ENCODE measurements around the gene PLCB2. TPM values are rescaled to one million over a fixed set of nuclear protein-coding genes. Genes with fewer than 3 reads are reported as not detected.

PLCB2 gene
- total RNA-seq, 1 donor from 2014 or later: 5.1 TPM

- DNase-seq (ENCODE audit: extremely low read depth, low read depth, low spot score): no peak
Measured at GRCh38 chr15:40252141-40252437, 55.6 kb downstream of the PLCB2 start.

- DNase-seq (ENCODE audit: extremely low read depth, low read depth, low spot score): no peak
Measured at GRCh38 chr15:40251486-40252140, 56.1 kb downstream of the PLCB2 start.

- DNase-seq (ENCODE audit: extremely low read depth, low read depth, low spot score): no peak
Measured at GRCh38 chr15:40250771-40251483, 56.8 kb downstream of the PLCB2 start.

- no peak for DNase-seq (ENCODE audit: extremely low read depth, low read depth, low spot score)
Measured at GRCh38 chr15:40250304-40250656, 57.5 kb downstream of the PLCB2 start.

GRCh38 chr15:40249477-40250303 lies 58.0 kb downstream of the PLCB2 start:
- no peak for DNase-seq (ENCODE audit: extremely low read depth, low read depth, low spot score)

GRCh38 chr15:40248006-40248783 lies 59.5 kb downstream of the PLCB2 start:
- no peak for DNase-seq (ENCODE audit: extremely low read depth, low read depth, low spot score)

- DNase-seq (ENCODE audit: extremely low read depth, low read depth, low spot score): no peak
Measured at GRCh38 chr15:40247406-40247971, 60.2 kb downstream of the PLCB2 start.

- DNase-seq (ENCODE audit: extremely low read depth, low read depth, low spot score): no peak
Measured at GRCh38 chr15:40246496-40247280, 61.0 kb downstream of the PLCB2 start.

- DNase-seq (ENCODE audit: extremely low read depth, low read depth, low spot score): no peak
Measured at GRCh38 chr15:40245666-40246450, 61.9 kb downstream of the PLCB2 start.

- DNase-seq (ENCODE audit: extremely low read depth, low read depth, low spot score): no peak
Measured at GRCh38 chr15:40244961-40245523, 62.7 kb downstream of the PLCB2 start.

GRCh38 chr15:40243126-40243810 lies 64.5 kb downstream of the PLCB2 start:
- no peak for DNase-seq (ENCODE audit: extremely low read depth, low read depth, low spot score)

GRCh38 chr15:40242601-40243000 lies 65.1 kb downstream of the PLCB2 start:
- DNase-seq (ENCODE audit: extremely low read depth, low read depth, low spot score): no peak

GRCh38 chr15:40242213-40242599 lies 65.5 kb downstream of the PLCB2 start:
- no peak for DNase-seq (ENCODE audit: extremely low read depth, low read depth, low spot score)

GRCh38 chr15:40241269-40242212 lies 66.2 kb downstream of the PLCB2 start:
- no peak for DNase-seq (ENCODE audit: extremely low read depth, low read depth, low spot score)

- DNase-seq (ENCODE audit: extremely low read depth, low read depth, low spot score): no peak
Measured at GRCh38 chr15:40240619-40241221, 67.0 kb downstream of the PLCB2 start.

- DNase-seq (ENCODE audit: extremely low read depth, low read depth, low spot score): no peak
Measured at GRCh38 chr15:40239693-40240618, 67.8 kb downstream of the PLCB2 start.
